Glomerular visceral epithelial cell (primary cell): ENCODE measurements around the gene TRIM54.
"Not testable (repeated sequence)": the region's sequence is repeated elsewhere in the genome, so short reads cannot be mapped to it uniquely, and the experiment has no call there.

Source experiments
- DNase-seq: peaks from one replicate; pipeline ENCODE4 v3.0.0-alpha.2; 2016; ENCODE audit errors: extremely low spot score

The TRIM54 gene

GRCh38 chr2:27256855-27257454 lies 25.3 kb upstream of the TRIM54 start:
- no peak for DNase-seq

- no peak for DNase-seq
Observed at GRCh38 chr2:27258051-27258450, 24.2 kb upstream of the TRIM54 start.

GRCh38 chr2:27261241-27261925 lies 20.8 kb upstream of the TRIM54 start:
- no peak for DNase-seq

GRCh38 chr2:27261926-27262298 lies 20.3 kb upstream of the TRIM54 start:
- no peak for DNase-seq

- peak; percentile 33 for DNase-seq
Observed at GRCh38 chr2:27262379-27263286, 19.6 kb upstream of the TRIM54 start, which contains the start of gene SLC30A3. Gene SLC30A3, minus strand, starts transcription at chr2:27263047. Its CDS starts 141 bp downstream, at chr2:27262906.

GRCh38 chr2:27263287-27264252 lies 18.7 kb upstream of the TRIM54 start:
- DNase-seq = no peak

GRCh38 chr2:27264253-27264752 lies 17.9 kb upstream of the TRIM54 start:
- no peak for DNase-seq

GRCh38 chr2:27264753-27265535 lies 17.3 kb upstream of the TRIM54 start:
- DNase-seq = peak; percentile 47

- no peak for DNase-seq
Observed at GRCh38 chr2:27265536-27265870, 16.7 kb upstream of the TRIM54 start.

GRCh38 chr2:27268296-27268695 lies 13.9 kb upstream of the TRIM54 start:
- not testable (repeated sequence) for DNase-seq

GRCh38 chr2:27270131-27270530 lies 12.1 kb upstream of the TRIM54 start:
- no peak for DNase-seq

GRCh38 chr2:27270670-27271069 lies 11.6 kb upstream of the TRIM54 start:
- no peak for DNase-seq

GRCh38 chr2:27271631-27272340 lies 10.4 kb upstream of the TRIM54 start:
- no peak for DNase-seq

- not testable (repeated sequence) for DNase-seq
Observed at GRCh38 chr2:27272537-27273522, 9.4 kb upstream of the TRIM54 start.

- no peak for DNase-seq
Observed at GRCh38 chr2:27275211-27276150, 6.7 kb upstream of the TRIM54 start, which contains the start of gene DNAJC5G. Gene DNAJC5G, plus strand, starts transcription at chr2:27275433. Its CDS starts 1,296 bp downstream, at chr2:27276729.

- DNase-seq = no peak
Observed at GRCh38 chr2:27278010-27278409, 4.2 kb upstream of the TRIM54 start.

- no peak for DNase-seq
Observed at GRCh38 chr2:27280826-27281225, 1.4 kb upstream of the TRIM54 start.
